Measurements from ENCODE around the gene TJP2. TPM values are rescaled to one million over a fixed set of nuclear protein-coding genes. Genes with fewer than 3 reads are reported as not detected.

TJP2 gene
- total and polyA plus RNA-seq, 10 of the 15 experiments (the other 5 are each of a cell fraction or from before 2014, with no cell fraction given) = 6.4 to 59.9 (median 29.7) TPM

DNA sequence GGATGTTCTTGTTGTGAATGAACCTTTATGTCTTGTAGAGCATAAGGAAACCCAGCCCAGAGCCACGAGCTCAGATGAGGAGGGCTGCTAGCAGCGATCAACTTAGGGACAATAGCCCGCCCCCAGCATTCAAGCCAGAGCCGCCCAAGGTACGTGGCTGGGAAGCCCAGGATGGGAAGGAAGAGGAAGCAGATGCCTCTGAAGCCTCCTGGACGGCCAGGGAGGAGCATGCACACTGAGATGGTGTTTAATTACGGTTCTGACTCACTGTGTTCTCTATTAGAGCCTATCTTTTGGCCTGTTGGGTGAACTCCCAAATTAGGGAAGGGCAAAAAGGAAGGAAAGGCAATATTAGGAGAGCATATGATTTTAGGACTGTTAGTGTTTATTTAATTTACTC lies 75.3 kb downstream of the TJP2 start:
- intact Hi-C loops (cut with micrococcal nuclease; ENCODE audit: unreplicated experiment) = no loop called here
- ChIA-PET CTCF (no interaction called here), POLR2A (no interaction called here), SMC1A (ENCODE audit: uncharacterized antibody, unreplicated experiment) (no interaction called here), RAD21 (ENCODE audit: unreplicated experiment) (no interaction called here)
- H3K27ac ChIP-seq (ENCODE audit: control insufficient read depth, insufficient read depth) = no peak overlapping the region
- H3K4me3 ChIP-seq = no peak overlapping the region
- H3K27me3 ChIP-seq (replicated peaks in 1 of 2; ENCODE audit: control insufficient read depth in 2 of 2, insufficient read depth in 2 of 2, low read length in 1 of 2) = no peaks in the 10 kb centered on the region
- 67% methylated on average over 7 of the region's 7 CpGs for WGBS (ENCODE audit: insufficient coverage, insufficient replicate concordance, low lambda C conversion rate, missing lambda C conversion rate)
- in situ Hi-C loops (cut with MboI) = no loop called here
- no peak overlapping the region for H3K4me2 ChIP-seq (ENCODE audit: control insufficient read depth, insufficient read depth)
- TF ChIP-seq RUNX3 (IDR thresholded peaks at IDR 0.05; ENCODE audit: low read length) (no peak), SMARCA5 (IDR thresholded peaks at IDR 0.05) (no peak), IKZF2 (IDR thresholded peaks at IDR 0.05) (no peak), ESRRA (IDR thresholded peaks at IDR 0.05; ENCODE audit: low read length) (no peak), ZBED1 (IDR thresholded peaks at IDR 0.05; ENCODE audit: borderline replicate concordance) (no peak), SMC3 (IDR thresholded peaks at IDR 0.05; ENCODE audit: borderline replicate concordance, low read length) (no peak)
- TF ChIP-seq, protein P1, sequence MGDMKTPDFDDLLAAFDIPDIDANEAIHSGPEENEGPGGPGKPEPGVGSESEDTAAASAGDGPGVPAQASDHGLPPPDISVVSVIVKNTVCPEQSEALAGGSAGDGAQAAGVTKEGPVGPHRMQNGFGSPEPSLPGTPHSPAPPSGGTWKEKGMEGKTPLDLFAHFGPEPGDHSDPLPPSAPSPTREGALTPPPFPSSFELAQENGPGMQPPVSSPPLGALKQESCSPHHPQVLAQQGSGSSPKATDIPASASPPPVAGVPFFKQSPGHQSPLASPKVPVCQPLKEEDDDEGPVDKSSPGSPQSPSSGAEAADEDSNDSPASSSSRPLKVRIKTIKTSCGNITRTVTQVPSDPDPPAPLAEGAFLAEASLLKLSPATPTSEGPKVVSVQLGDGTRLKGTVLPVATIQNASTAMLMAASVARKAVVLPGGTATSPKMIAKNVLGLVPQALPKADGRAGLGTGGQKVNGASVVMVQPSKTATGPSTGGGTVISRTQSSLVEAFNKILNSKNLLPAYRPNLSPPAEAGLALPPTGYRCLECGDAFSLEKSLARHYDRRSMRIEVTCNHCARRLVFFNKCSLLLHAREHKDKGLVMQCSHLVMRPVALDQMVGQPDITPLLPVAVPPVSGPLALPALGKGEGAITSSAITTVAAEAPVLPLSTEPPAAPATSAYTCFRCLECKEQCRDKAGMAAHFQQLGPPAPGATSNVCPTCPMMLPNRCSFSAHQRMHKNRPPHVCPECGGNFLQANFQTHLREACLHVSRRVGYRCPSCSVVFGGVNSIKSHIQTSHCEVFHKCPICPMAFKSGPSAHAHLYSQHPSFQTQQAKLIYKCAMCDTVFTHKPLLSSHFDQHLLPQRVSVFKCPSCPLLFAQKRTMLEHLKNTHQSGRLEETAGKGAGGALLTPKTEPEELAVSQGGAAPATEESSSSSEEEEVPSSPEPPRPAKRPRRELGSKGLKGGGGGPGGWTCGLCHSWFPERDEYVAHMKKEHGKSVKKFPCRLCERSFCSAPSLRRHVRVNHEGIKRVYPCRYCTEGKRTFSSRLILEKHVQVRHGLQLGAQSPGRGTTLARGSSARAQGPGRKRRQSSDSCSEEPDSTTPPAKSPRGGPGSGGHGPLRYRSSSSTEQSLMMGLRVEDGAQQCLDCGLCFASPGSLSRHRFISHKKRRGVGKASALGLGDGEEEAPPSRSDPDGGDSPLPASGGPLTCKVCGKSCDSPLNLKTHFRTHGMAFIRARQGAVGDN (IDR thresholded peaks at IDR 0.05) = no peak
- TF ChIP-seq, protein P2, sequence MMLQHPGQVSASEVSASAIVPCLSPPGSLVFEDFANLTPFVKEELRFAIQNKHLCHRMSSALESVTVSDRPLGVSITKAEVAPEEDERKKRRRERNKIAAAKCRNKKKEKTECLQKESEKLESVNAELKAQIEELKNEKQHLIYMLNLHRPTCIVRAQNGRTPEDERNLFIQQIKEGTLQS (IDR thresholded peaks at IDR 0.05; ENCODE audit: borderline replicate concordance, extremely low read depth, low read depth, low read length) = no peak
- TF ChIP-seq, protein P3, sequence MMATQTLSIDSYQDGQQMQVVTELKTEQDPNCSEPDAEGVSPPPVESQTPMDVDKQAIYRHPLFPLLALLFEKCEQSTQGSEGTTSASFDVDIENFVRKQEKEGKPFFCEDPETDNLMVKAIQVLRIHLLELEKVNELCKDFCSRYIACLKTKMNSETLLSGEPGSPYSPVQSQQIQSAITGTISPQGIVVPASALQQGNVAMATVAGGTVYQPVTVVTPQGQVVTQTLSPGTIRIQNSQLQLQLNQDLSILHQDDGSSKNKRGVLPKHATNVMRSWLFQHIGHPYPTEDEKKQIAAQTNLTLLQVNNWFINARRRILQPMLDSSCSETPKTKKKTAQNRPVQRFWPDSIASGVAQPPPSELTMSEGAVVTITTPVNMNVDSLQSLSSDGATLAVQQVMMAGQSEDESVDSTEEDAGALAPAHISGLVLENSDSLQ (IDR thresholded peaks at IDR 0.05) = no peak
- DNase-seq (ENCODE audit: low read depth, low spot score) = no peak
- H3K9me3 ChIP-seq (replicated peaks; ENCODE audit: control insufficient read depth, insufficient read depth, low read length) = no peaks in the 10 kb centered on the region
- no TSS peak for BruUV-seq (replicated peaks)
- H3K9ac ChIP-seq (ENCODE audit: control insufficient read depth, insufficient read depth, low read length) = no peak overlapping the region
- no peak for FAIRE-seq
- H3K36me3 ChIP-seq (ENCODE audit: control insufficient read depth in 2 of 2, insufficient read depth in 2 of 2, low read length in 1 of 2) = peaks cover 13 to 20% of the 10 kb centered on the region in 2 experiments
- H3K4me1 ChIP-seq (ENCODE audit: control insufficient read depth, insufficient read depth, low read length) = no peaks in the 10 kb centered on the region
- no peaks in the 10 kb centered on the region for H4K20me1 ChIP-seq (ENCODE audit: control insufficient read depth, insufficient read depth)
- no peaks in the 10 kb centered on the region for H3K79me2 ChIP-seq (ENCODE audit: control insufficient read depth, insufficient read depth, low read length)
- ATAC-seq = no peak
- no peak overlapping the region for H2AFZ ChIP-seq (ENCODE audit: control insufficient read depth, low read depth, low read length)

Data from GM12878 (cell line).